T47D (cell line): ENCODE data around the gene EXOSC6.
"Not testable (repeated sequence)": the region's sequence is repeated elsewhere in the genome, so short reads cannot be mapped to it uniquely, and the experiment has no call there.

Experiments
- DNase-seq, 2 experiments: peaks; one replicate each; pipeline versions ENCODE4 v3.0.0 to v3.0.0-alpha.2; 2011 to 2012; ENCODE audit warnings: low read depth in 1 of 2, low spot score in 1 of 2
- in situ Hi-C: cut with HindIII; loops from 2 replicates; pipeline ENCODE4 v1.10.0; 2016; ENCODE audit warnings: low sequenced_read_pairs, low pct_unique_long_range_greater_than_20kb

Gene EXOSC6

GRCh38 chr16:70198230-70198629 lies 53.5 kb downstream of the EXOSC6 start:
- DNase-seq, in situ Hi-C loops: not testable (repeated sequence)

- in situ Hi-C loops: not testable (repeated sequence)
Measured at GRCh38 chr16:70197611-70198010, 54.1 kb downstream of the EXOSC6 start.

More at GRCh38 chr16:70197611-70198010, 54.1 kb downstream of the EXOSC6 start:
- DNase-seq: not testable (repeated sequence)
